Uterus (tissue), 4 donors: ENCODE results near the gene TBX20. TPM values are rescaled to one million over a fixed set of nuclear protein-coding genes. Genes with fewer than 3 reads are reported as not detected.

Experiments used
- DNase-seq, 2 donors: peaks; one replicate each; pipeline ENCODE4 v3.0.0-alpha.2; 2019 to 2020
- H3K27ac ChIP-seq, 2 donors: fragments of 200-600 bp; sonication (generic); 1 replicate in 1 of 2; 2 replicates in 1 of 2; pipeline ENCODE4 v1.5.1; 2016 to 2018
- H3K27me3 ChIP-seq, 2 donors: fragments of 200-600 bp; sonication (generic); one replicate each; pipeline ENCODE4 v1.5.1; 2018 to 2019; ENCODE audit warnings: control low read depth in 1 of 2
- H3K36me3 ChIP-seq, 2 donors: fragments of 200-600 bp; sonication (generic); one replicate each; pipeline ENCODE4 v1.5.1; 2019; ENCODE audit warnings: control low read depth in 1 of 2
- H3K4me1 ChIP-seq, 2 donors: fragments of 200-600 bp; sonication (generic); one replicate each; pipeline ENCODE4 v1.5.1; 2018 to 2019; ENCODE audit warnings: control low read depth in 1 of 2
- H3K4me3 ChIP-seq, 2 donors: fragments of 200-600 bp; sonication (generic); 1 replicate in 1 of 2; 2 replicates in 1 of 2; pipeline ENCODE4 v1.5.1; 2018 to 2019; ENCODE audit warnings: mild to moderate bottlenecking in 1 of 2
- H3K9me3 ChIP-seq, 2 donors: fragments of 200-600 bp; sonication (generic); one replicate each; pipeline ENCODE4 v1.5.1; 2019; ENCODE audit warnings: control low read depth in 1 of 2
- CTCF ChIP-seq, 4 experiments: fragments of 200-600 bp in 2 of 4; fragments of 450-650 bp in 2 of 4; sonication (generic) in 2 of 4; IDR thresholded peaks; one replicate each; pipeline ENCODE4 v1.5.1; 2016 to 2019; ENCODE audit warnings: antibody characterized with exemption in 4 of 4, mild to moderate bottlenecking in 2 of 4, moderate library complexity in 1 of 4
- POLR2A ChIP-seq, 2 donors: fragments of 450-650 bp; IDR thresholded peaks; one replicate each; pipeline ENCODE4 v1.6.1; 2016; ENCODE audit warnings: antibody characterized with exemption in 2 of 2, mild to moderate bottlenecking in 1 of 2, moderate library complexity in 1 of 2
- intact Hi-C: fragments of 100-400 bp; cut with DNase I; formaldehyde crosslinking; loops from one replicate; pipeline ENCODE4 v1.15.1; 2023; ENCODE audit warnings: low total_unique reads
- total RNA-seq, 4 donors: library from RNA; depleted of rRNA in 3 of 4; stranded (reverse); fragments of >200 nt in 3 of 4; gene quantifications; one replicate each; pipeline versions ENCODE4 v1.1.0 to v1.2.4, GENCODE V29; 2014 to 2023
- donor health status: DM: yes; HTN: yes; CAD: no.

TBX20 gene
- total RNA-seq, 4 donors from 2014 or later, result 0.41 TPM; not detected in 3

GRCh38 chr7:35255443-35256255 is 1.7 kb upstream of the TBX20 start:
- no peak overlapping the region for H3K27ac ChIP-seq
- TF ChIP-seq CTCF (IDR thresholded peaks at IDR 0.05), result no peak
- TF ChIP-seq POLR2A (IDR thresholded peaks at IDR 0.05), result no peak
- no peak for DNase-seq
- intact Hi-C loops, result no loop called here
- H3K9me3 ChIP-seq, result no peaks in the 10 kb centered on the region
- H3K36me3 ChIP-seq, result no peaks in the 10 kb centered on the region
- H3K4me1 ChIP-seq, result peaks cover 0 to 8% of the 10 kb centered on the region in 2 donors
- H3K4me3 ChIP-seq, result no peak overlapping the region
- peaks cover 0 to 74% of the 10 kb centered on the region in 2 donors for H3K27me3 ChIP-seq

GRCh38 chr7:35254496-35255442 is 869 bp upstream of the TBX20 start:
- Histone ChIP-seq H3K4me3 (peak overlapping the region in 1 of 2 donors; percentile 9), H3K9me3 (no peaks in the 10 kb centered on the region), H3K36me3 (no peaks in the 10 kb centered on the region), H3K4me1 (peaks cover 0 to 8% of the 10 kb centered on the region in 2 donors), H3K27ac (no peak overlapping the region), H3K27me3 (peaks cover 0 to 83% of the 10 kb centered on the region in 2 donors)
- no peak for DNase-seq
- intact Hi-C loops, result no loop called here
- TF ChIP-seq CTCF (IDR thresholded peaks at IDR 0.05), result no peak
- no peak for TF ChIP-seq POLR2A (IDR thresholded peaks at IDR 0.05)

GRCh38 chr7:35253460-35253709 is 515 bp downstream of the TBX20 start:
- TF ChIP-seq CTCF (IDR thresholded peaks at IDR 0.05) (no peak), POLR2A (IDR thresholded peaks at IDR 0.05) (no peak)
- intact Hi-C loops, result no loop called here

GRCh38 chr7:35252612-35253459 is 1.1 kb downstream of the TBX20 start:
- H3K4me3 ChIP-seq, result no peak overlapping the region
- intact Hi-C loops, result no loop called here

More at GRCh38 chr7:35253460-35253709, 515 bp downstream of the TBX20 start:
- H3K27me3 ChIP-seq, result peaks cover 0 to 86% of the 10 kb centered on the region in 2 donors
- H3K9me3 ChIP-seq, result no peaks in the 10 kb centered on the region
- H3K4me1 ChIP-seq, result peaks cover 0 to 8% of the 10 kb centered on the region in 2 donors
- no peak overlapping the region for H3K4me3 ChIP-seq
- H3K36me3 ChIP-seq, result no peaks in the 10 kb centered on the region
- DNase-seq, result no peak
- no peak overlapping the region for H3K27ac ChIP-seq

More at GRCh38 chr7:35252612-35253459, 1.1 kb downstream of the TBX20 start:
- H3K9me3 ChIP-seq, result no peaks in the 10 kb centered on the region
- no peak overlapping the region for H3K27ac ChIP-seq
- DNase-seq, result no peak
- no peaks in the 10 kb centered on the region for H3K36me3 ChIP-seq
- H3K27me3 ChIP-seq, result peaks cover 0 to 87% of the 10 kb centered on the region in 2 donors
- H3K4me1 ChIP-seq, result peaks cover 0 to 8% of the 10 kb centered on the region in 2 donors
- TF ChIP-seq CTCF (IDR thresholded peaks at IDR 0.05), result no peak
- no peak for TF ChIP-seq POLR2A (IDR thresholded peaks at IDR 0.05)
